ENCODE results near the gene TMEM263. TPM values are rescaled to one million over a fixed set of nuclear protein-coding genes. Genes with fewer than 3 reads are reported as not detected.

TMEM263 gene
- total RNA-seq, 1 experiment from 2014 or later, result 11.8 TPM

- Histone ChIP-seq H3K4me2 (ENCODE audit: insufficient read depth, insufficient read length, low read length) (no peak overlapping the region), H2BK12ac (ENCODE audit: insufficient read length, low read depth, low read length) (no peak overlapping the region), H3K4me1 (ENCODE audit: insufficient read depth, low read length) (no peaks in the 10 kb centered on the region), H2AFZ (ENCODE audit: low read length) (no peak overlapping the region), H2BK15ac (ENCODE audit: low read depth, low read length) (no peak overlapping the region), H3K27me3 (ENCODE audit: insufficient read depth, low read length) (no peaks in the 10 kb centered on the region), H4K91ac (ENCODE audit: insufficient read length, low read depth, low read length) (no peak overlapping the region), H3T11ph (ENCODE audit: low read length) (no peak overlapping the region), H4K20me1 (ENCODE audit: control insufficient read depth, insufficient read depth, insufficient read length) (no peaks in the 10 kb centered on the region), H3K79me1 (ENCODE audit: insufficient read depth, low read depth, low read length, poor library complexity, severe bottlenecking) (no peaks in the 10 kb centered on the region), H3K4ac (ENCODE audit: low read depth, low read length) (no peak overlapping the region), H2BK120ac (ENCODE audit: low read depth, low read length, poor library complexity, severe bottlenecking) (no peak overlapping the region), H3K23ac (ENCODE audit: insufficient read length, low read depth, low read length) (no peak overlapping the region), H2BK20ac (ENCODE audit: low read depth, low read length, poor library complexity, severe bottlenecking) (no peak overlapping the region), H3K9me3 (ENCODE audit: control insufficient read depth, low read depth, low read length) (peaks cover 30% of the 10 kb centered on the region), H2AK5ac (ENCODE audit: insufficient read length, low read length) (no peak overlapping the region), H3K79me2 (ENCODE audit: insufficient read depth, low read length) (no peaks in the 10 kb centered on the region), H3K23me2 (ENCODE audit: insufficient read length, low read depth, low read length, poor library complexity, severe bottlenecking) (no peaks in the 10 kb centered on the region), H3K14ac (ENCODE audit: insufficient read depth, low read length) (no peak overlapping the region), H3K18ac (ENCODE audit: insufficient read length, low read depth, low read length) (no peak overlapping the region), H4K8ac (replicated peaks; ENCODE audit: insufficient read length, low read depth, low read length) (no peak overlapping the region), H2BK5ac (ENCODE audit: insufficient read length, low read length) (no peak overlapping the region), H3K56ac (ENCODE audit: insufficient read length, low read depth, low read length) (no peak overlapping the region), H3K9ac (ENCODE audit: extremely low read depth, insufficient read length, low read length) (no peak overlapping the region), H4K5ac (ENCODE audit: insufficient read length, low read depth, low read length) (no peak overlapping the region), H3K27ac (ENCODE audit: insufficient read length, low read depth, low read length) (no peak overlapping the region)
- Mint-ChIP-seq H3K27me3 (ENCODE audit: low read depth) (peaks cover 24% of the 10 kb centered on the region), H3K9me3 (peaks cover 55 to 57% of the 10 kb centered on the region in 2 experiments), H3K4me3 (no peak overlapping the region), H3K4me1 (no peaks in the 10 kb centered on the region), H3K27ac (no peak overlapping the region), H3K36me3 (ENCODE audit: insufficient read depth in 1 of 3, low read depth in 3 of 3) (peaks cover 3 to 18% (median 8%) of the 10 kb centered on the region in 3 experiments; a peak in 6 of 7 replicates)
- no peak for TF ChIP-seq CTCF (conservative IDR thresholded peaks at IDR 0.05)
- DNase-seq, result no peak
These were observed 8.2 kb upstream of the TMEM263 start for GRCh38 chr12:106947461-106947860.

Measured in H9 (cell line).